HepG2 (cell line): ENCODE results near the gene PLCB1. TPM values are rescaled to one million over a fixed set of nuclear protein-coding genes. Genes with fewer than 3 reads are reported as not detected.

Experiments used
- AGO1 ChIP-seq: fragments of 200-400 bp; formaldehyde crosslinking; IDR thresholded peaks from 2 replicates; pipeline ENCODE4 v1.6.1; 2017; ENCODE audit warnings: mild to moderate bottlenecking, low read depth, low read length, moderate library complexity; ENCODE audit not compliant: poor library complexity, severe bottlenecking
- ATF1 ChIP-seq: IDR thresholded peaks from 2 replicates; pipeline ENCODE4 v1.6.1; 2016; ENCODE audit warnings: mild to moderate bottlenecking, control low read depth
- CC2D1A ChIP-seq: sonication (generic); formaldehyde crosslinking; IDR thresholded peaks from 2 replicates; pipeline ENCODE4 v1.8.1; 2023; ENCODE audit warnings: mild to moderate bottlenecking, missing genetic modification reagents
- ERF ChIP-seq: IDR thresholded peaks from 2 replicates; pipeline ENCODE4 v1.6.1; 2018; ENCODE audit warnings: missing biosample characterization, missing genetic modification reagents
- FIP1L1 ChIP-seq: fragments of 200-400 bp; formaldehyde crosslinking; IDR thresholded peaks from 2 replicates; pipeline ENCODE4 v1.6.1; 2018; ENCODE audit warnings: low read depth, mild to moderate bottlenecking, low read length, moderate library complexity, borderline replicate concordance; ENCODE audit not compliant: insufficient read depth
- FOXO1 ChIP-seq: sonication (generic); formaldehyde crosslinking; IDR thresholded peaks from 2 replicates; pipeline ENCODE4 v1.4.0; 2020; ENCODE audit warnings: missing genetic modification reagents
- HOXA7 ChIP-seq: sonication (generic); formaldehyde crosslinking; IDR thresholded peaks from 2 replicates; pipeline ENCODE4 v1.8.1; 2022; ENCODE audit warnings: mild to moderate bottlenecking, missing genetic modification reagents, moderate library complexity
- IRX3 ChIP-seq: sonication (generic); formaldehyde crosslinking; IDR thresholded peaks from 2 replicates; pipeline ENCODE4 v1.8.1; 2023; ENCODE audit warnings: mild to moderate bottlenecking, low read depth, missing genetic modification reagents, borderline replicate concordance
- JUND ChIP-seq: sonication (generic); formaldehyde crosslinking; IDR thresholded peaks from 2 replicates; pipeline ENCODE4 v1.8.0; 2022; ENCODE audit warnings: mild to moderate bottlenecking, missing genetic modification reagents
- NR3C1 ChIP-seq: sonication (generic); formaldehyde crosslinking; IDR thresholded peaks from 2 replicates; pipeline ENCODE4 v1.4.0; 2020; ENCODE audit warnings: missing genetic modification reagents
- POLR2AphosphoS2 ChIP-seq: IDR thresholded peaks from 2 replicates; pipeline ENCODE4 v1.6.1; 2011; ENCODE audit warnings: low read depth, low read length, improper control_type of control experiment
- RAD51 ChIP-seq: fragments of 450-650 bp; IDR thresholded peaks from 2 replicates; pipeline ENCODE4 v1.6.1; 2016; ENCODE audit warnings: borderline replicate concordance
- ZBTB42 ChIP-seq: sonication (generic); formaldehyde crosslinking; IDR thresholded peaks from 2 replicates; pipeline ENCODE4 v1.5.0; 2020; ENCODE audit warnings: mild to moderate bottlenecking, missing genetic modification reagents
- ZFP37 ChIP-seq: sonication (generic); formaldehyde crosslinking; IDR thresholded peaks from 2 replicates; pipeline ENCODE4 v1.4.0; 2020; ENCODE audit warnings: missing genetic modification reagents, borderline replicate concordance
- ZNF230 ChIP-seq: sonication (generic); formaldehyde crosslinking; IDR thresholded peaks from 2 replicates; pipeline ENCODE4 v1.4.0; 2020; ENCODE audit warnings: mild to moderate bottlenecking, missing genetic modification reagents
- ZNF383 ChIP-seq: sonication (generic); formaldehyde crosslinking; IDR thresholded peaks from 2 replicates; pipeline ENCODE4 v1.4.0; 2020; ENCODE audit warnings: missing genetic modification reagents, mild to moderate bottlenecking, borderline replicate concordance
- ZNF460 ChIP-seq: sonication (generic); formaldehyde crosslinking; IDR thresholded peaks from 2 replicates; pipeline ENCODE4 v1.5.1; 2020; ENCODE audit warnings: missing genetic modification reagents, mild to moderate bottlenecking, borderline replicate concordance
- ZNF557 ChIP-seq: sonication (generic); formaldehyde crosslinking; IDR thresholded peaks from 2 replicates; pipeline ENCODE4 v1.4.0; 2020; ENCODE audit warnings: missing genetic modification reagents
- polyA plus RNA-seq, 8 experiments: library from polyadenylated mRNA; depleted of rRNA in 3 of 8; stranded (reverse) in 7 of 8; unstranded in 1 of 8; fragments of >200 nt; fragmentation: Illumina TruSeq in 4 of 8; extraction: Trizol in 4 of 8; gene quantifications; 2 replicates each; pipeline versions ENCODE4 v1.2.1 to v1.2.3, GENCODE V29; 2011 to 2016; ENCODE audit warnings: low read depth in 4 of 8, missing spikeins in 1 of 8, mixed read lengths in 1 of 8; ENCODE audit not compliant: insufficient read depth in 1 of 8
- total RNA-seq, 5 experiments: library from RNA; depleted of rRNA; stranded (reverse); fragments of >200 nt; fragmentation: Illumina TruSeq; extraction: Trizol; gene quantifications; 2 replicates each; pipeline ENCODE4 v1.2.3, GENCODE V29; 2016; ENCODE audit warnings: low read depth in 1 of 5
- TF ChIP-seq, protein P1 (sequence below): sonication (generic); formaldehyde crosslinking; IDR thresholded peaks from 2 replicates; pipeline ENCODE4 v1.5.1; 2020; ENCODE audit warnings: mild to moderate bottlenecking, missing genetic modification reagents, borderline replicate concordance

Gene PLCB1
- total and polyA plus RNA-seq, 2 of the 13 experiments (the other 11 are each of a cell fraction or from before 2014, with no cell fraction given): 42.4 to 55.9 TPM

DNA sequence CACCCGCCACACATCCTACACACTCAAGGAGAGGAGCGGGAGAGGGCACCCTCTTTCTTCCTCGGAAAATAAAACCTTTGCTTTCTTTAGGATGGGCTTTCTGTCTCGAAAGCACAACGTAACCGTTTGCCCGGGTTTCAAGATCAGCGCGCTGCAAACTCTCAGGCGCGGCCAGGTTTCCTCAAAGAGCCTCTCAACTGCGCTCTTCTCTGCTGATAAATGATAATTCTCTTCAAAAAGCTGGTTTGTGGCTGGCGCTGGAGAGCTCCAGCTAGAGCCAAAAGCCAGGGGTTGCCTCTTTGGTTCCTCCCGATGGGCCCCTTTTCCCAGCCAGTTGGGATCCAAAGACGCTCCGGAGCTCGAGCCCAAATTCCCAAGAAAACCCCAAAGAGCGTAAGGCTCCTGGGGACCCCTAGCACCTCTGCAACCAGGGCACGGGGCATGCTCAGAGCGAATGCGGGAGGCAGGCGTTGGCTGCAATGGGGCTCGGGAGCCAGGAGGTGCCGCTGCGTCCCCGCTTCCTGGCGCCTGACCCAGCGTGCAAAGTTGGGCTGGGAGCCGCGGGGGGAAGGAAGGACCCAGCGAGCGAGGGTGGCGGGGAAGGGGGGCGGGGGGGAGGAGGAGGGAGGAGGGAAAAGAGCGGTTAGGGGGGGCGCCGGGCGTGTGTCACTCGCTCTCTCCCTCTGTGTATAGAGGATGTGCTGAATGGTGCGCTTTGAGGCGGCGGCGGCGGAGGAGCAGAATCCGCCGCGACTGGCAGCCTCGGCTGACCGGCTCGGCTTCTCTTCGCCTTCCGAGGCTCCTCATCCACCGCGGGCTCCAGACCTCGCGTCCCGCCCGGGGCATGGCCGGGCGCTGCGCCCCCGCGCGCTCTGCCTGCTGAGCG, at the start of gene PLCB1 (continued):
- TF ChIP-seq ERF (CRISPR knock-in tag): peak; percentile 85; the same call in 1 of the 2 replicates
- no peak for TF ChIP-seq JUND (CRISPR knock-in tag)
- no peak for TF ChIP-seq RAD51
- TF ChIP-seq CC2D1A: no peak
- TF ChIP-seq FOXO1 (CRISPR knock-in tag): peak; percentile 83
- no peak for TF ChIP-seq ZFP37 (CRISPR knock-in tag)
- no peak for TF ChIP-seq ATF1 (CRISPR knock-in tag)
- TF ChIP-seq, protein P1, sequence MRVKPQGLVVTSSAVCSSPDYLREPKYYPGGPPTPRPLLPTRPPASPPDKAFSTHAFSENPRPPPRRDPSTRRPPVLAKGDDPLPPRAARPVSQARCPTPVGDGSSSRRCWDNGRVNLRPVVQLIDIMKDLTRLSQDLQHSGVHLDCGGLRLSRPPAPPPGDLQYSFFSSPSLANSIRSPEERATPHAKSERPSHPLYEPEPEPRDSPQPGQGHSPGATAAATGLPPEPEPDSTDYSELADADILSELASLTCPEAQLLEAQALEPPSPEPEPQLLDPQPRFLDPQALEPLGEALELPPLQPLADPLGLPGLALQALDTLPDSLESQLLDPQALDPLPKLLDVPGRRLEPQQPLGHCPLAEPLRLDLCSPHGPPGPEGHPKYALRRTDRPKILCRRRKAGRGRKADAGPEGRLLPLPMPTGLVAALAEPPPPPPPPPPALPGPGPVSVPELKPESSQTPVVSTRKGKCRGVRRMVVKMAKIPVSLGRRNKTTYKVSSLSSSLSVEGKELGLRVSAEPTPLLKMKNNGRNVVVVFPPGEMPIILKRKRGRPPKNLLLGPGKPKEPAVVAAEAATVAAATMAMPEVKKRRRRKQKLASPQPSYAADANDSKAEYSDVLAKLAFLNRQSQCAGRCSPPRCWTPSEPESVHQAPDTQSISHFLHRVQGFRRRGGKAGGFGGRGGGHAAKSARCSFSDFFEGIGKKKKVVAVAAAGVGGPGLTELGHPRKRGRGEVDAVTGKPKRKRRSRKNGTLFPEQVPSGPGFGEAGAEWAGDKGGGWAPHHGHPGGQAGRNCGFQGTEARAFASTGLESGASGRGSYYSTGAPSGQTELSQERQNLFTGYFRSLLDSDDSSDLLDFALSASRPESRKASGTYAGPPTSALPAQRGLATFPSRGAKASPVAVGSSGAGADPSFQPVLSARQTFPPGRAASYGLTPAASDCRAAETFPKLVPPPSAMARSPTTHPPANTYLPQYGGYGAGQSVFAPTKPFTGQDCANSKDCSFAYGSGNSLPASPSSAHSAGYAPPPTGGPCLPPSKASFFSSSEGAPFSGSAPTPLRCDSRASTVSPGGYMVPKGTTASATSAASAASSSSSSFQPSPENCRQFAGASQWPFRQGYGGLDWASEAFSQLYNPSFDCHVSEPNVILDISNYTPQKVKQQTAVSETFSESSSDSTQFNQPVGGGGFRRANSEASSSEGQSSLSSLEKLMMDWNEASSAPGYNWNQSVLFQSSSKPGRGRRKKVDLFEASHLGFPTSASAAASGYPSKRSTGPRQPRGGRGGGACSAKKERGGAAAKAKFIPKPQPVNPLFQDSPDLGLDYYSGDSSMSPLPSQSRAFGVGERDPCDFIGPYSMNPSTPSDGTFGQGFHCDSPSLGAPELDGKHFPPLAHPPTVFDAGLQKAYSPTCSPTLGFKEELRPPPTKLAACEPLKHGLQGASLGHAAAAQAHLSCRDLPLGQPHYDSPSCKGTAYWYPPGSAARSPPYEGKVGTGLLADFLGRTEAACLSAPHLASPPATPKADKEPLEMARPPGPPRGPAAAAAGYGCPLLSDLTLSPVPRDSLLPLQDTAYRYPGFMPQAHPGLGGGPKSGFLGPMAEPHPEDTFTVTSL: peak; percentile 20
- no peak for TF ChIP-seq POLR2AphosphoS2
- no peak for TF ChIP-seq FIP1L1
- TF ChIP-seq NR3C1 (CRISPR knock-in tag): no peak
- TF ChIP-seq AGO1: peak; percentile 25
- no peak for TF ChIP-seq IRX3
- TF ChIP-seq ZNF557 (CRISPR knock-in tag): peak; percentile 46; the same call in 1 of the 2 replicates
- TF ChIP-seq ZNF460 (CRISPR knock-in tag): no peak
- no peak for TF ChIP-seq HOXA7 (CRISPR knock-in tag)
- TF ChIP-seq ZNF230: no peak
- no peak for TF ChIP-seq ZNF383 (CRISPR knock-in tag)
- TF ChIP-seq ZBTB42: no peak
